GM21423 (cell line): ENCODE results near the gene MTA2.
"Not testable (repeated sequence)": the region's sequence is repeated elsewhere in the genome, so short reads cannot be mapped to it uniquely, and the experiment has no call there.

ENCODE experiments used
- ATAC-seq: cut with Tn5 transposase; IDR thresholded peaks from one replicate; pipeline ENCODE4 v1.9.1; 2021; ENCODE audit warnings: mild to moderate bottlenecking, moderate library complexity; ENCODE audit not compliant: unreplicated experiment

Gene MTA2

DNA sequence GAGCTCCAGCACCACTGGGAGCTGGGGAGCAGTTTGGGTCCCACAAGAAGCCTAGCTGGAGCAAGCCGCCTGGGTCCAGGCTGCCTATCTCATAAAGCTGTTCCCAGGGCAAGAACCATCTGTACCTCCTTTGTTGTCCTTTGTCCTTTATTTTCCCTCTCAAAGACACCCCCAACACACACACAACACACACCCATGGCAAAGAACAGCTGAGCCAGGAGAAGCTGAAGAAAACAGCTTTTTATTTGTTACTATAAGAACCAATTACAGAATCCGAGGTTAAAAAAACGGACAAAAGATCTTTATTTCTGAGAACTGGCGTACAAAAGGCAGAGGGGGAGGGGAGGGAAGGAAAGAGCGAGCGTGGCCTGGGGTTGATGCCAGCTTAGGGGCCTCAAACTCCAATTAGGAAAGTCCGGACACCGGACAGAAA lies 8.7 kb downstream of the MTA2 start:
- ATAC-seq = no peak

DNA sequence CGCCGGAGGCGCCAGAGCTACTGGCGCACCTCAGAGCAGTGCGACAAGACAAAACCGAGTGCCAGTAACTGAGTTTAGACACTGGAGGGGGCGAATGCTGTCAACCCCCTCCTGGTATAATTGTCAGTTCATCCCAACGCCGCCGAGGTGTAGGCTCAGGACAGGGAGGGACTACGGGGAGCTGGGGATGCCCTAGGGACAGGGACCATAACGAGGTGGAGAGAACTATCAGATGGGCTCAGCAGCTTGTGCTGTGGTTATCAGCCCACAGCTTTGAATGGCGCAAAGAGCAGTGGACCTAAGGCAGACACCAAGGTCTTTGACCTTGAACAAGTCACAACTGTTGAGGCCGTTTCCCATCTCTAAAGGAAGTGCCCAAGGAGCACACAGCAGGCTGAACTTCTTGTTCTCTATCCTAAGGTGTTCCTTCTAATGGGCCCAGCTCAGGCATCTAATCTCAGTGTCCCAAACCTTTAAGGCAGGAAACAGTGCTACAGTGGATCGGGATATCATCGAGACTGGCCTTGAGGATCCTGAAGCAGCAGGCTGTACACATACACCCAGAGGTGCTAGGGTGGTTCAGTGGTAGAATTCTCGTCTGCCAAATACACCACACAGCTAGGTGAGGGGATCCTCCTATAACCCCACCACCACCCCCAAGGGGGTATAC lies 9.4 kb downstream of the MTA2 start:
- ATAC-seq = no peak

DNA sequence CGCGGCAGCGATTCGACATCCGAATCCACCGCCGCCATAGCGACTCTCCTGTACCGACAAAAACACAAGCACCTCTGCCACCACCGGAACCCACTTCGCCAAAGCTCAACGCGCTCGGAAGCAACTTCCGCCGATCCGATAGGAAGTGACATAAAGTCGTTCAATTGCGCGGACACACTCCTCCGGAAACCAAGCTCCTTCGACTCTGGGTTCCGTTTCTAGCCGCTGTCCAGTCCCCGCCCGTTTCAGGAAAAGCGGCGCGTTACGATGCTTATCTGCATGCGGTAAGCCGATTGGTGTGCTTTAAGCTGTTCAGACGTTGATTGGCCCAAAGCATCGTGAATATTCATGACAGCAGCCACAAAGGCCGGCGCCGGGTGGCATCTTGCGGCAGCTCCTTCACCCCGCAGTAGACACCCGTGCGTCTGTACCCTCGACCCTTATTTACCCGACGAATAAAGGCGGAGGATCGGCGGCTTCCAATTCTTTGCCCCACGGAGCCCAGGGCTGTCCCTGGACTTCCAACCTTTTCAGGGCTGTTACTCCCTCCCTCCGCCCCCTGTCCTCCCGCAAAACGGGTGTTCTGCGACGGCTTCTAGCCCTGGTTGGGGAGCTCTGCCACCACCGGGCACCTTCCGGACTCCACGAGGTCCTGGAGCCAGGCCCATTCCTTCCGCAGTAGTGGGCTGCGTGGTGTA lies 10.1 kb downstream of the MTA2 start, which contains the start of gene TUT1:
Gene TUT1 (minus strand): TSS at position 76 of the 698 bp plus-strand sequence. CDS start 38 bp downstream, at position 38.
- peak; percentile 88 for ATAC-seq

DNA sequence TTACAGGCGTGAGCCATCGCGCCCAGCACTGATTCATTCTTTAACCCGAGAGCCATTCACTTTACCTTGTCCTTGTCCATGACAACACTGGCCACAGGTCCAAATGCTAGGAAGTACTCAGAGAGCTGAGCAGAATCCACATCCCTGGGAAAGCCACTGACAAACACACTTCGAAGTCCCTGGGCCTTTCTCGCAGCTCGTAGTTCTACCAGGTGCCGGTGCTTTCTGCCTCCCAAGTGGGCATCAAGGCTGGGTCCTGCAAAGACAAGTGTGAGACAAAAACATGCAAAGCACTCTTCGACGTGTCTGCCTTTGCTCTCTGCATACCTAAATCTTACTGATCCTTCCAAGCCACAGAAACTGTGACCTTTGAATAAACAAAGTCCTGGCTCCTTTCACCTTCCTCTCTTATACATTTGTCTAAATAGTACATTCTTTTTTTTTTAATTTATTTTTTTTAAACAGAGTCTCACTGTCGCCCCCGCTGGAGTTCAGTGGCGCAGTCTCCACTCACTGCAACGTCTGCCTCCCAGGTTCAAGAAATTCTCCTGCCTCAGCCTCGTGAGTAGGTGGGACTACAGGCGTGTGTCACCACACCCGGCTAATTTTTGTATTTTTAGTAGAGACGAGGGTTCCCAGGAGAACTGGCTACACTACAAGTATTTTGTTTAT lies 12.6 kb downstream of the MTA2 start:
- ATAC-seq = no peak

DNA sequence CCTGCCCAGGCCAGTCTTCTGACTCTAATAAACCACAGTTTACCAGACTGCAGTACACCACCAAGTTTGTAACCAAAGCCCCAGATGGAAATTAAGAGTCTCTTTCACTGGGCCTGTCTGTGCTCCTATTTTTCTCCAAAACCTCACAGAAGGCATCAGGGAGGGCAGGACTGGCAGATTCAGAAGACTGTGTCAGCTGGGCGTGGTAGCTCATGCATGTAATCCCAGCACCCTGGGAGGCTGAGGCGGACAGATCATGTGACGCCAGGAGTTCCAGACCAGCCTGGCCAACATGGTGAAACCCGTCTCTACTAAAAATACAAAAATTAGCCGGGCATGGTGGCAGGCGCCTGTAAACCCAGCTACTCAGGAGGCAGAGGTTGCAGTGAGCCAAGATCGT lies 16.3 kb downstream of the MTA2 start:
- not testable (repeated sequence) for ATAC-seq

DNA sequence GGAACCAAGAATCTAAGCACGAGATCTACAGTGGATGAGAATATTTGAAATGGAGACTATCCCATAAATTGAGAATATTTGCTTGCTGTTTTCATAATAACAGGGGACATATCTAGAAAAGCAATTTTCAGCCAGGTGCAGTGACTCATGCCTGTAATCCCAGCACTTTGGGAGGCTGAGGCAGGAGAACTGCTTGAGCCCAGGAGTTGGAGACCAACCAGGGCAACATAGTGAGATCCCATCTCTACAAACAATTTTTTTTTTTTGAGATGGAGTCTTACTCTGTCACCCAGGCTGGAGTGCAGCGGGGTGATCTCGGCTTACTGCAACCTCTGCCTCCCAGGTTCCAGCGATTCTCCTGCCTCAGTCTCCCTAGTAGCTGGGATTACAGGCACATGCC lies 19.9 kb downstream of the MTA2 start:
- ATAC-seq = not testable (repeated sequence)

DNA sequence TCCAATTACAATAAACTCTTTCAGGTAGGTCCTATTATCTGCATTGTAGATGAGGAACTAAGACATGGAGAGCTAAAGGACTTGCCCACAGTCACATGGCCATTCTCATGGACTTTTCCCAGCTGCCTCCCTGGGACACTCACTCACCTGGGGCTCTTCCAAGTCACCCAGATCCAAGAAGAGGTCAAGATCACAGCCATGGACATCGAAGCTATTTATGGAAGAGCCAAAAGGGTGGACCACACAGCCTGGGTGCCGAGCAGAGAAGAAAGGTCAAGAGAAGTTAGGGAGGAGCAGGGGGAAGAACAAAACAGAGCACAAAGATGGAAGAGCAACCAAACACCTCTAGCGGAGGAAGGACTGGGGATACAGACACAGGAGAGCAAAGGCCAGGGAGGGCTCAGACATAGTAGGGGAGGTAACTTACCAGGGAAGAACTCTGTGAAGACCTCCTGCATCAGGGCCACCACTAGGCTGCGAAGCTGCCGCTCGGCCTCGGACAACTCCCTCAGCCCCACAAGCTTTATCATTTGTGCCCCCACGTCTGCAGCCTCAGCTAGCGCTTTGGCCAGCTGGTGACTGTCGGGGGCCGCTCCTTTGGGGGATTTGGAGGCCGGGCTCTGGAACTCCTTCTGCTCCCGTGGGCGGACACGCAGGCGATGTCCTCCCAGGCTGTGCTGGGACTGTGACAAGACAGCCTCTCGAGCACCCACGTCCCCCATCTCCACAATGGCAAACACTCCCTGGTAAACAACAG lies 20.5 kb downstream of the MTA2 start:
- ATAC-seq = no peak

DNA sequence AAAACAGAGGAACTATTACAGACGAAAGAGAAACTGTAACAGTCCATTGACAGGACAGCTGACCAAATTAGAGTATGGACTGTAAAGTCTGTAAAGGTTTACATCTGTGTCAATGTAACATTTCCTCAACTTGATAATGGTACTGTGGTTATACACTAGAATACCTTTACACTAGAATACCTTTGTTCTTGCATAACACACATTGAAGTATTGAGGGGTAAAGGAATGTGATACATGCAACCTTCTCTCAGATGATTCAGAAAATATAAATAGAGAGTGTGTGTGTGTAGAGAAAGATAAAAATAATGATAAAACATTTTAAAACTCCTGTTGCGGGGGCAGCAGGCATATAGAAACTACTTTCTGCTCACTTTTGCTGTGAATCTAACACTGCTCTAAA lies 22.4 kb downstream of the MTA2 start:
- no peak for ATAC-seq

GRCh38 chr11:62578541-62578940 lies 23.1 kb downstream of the MTA2 start:
- no peak for ATAC-seq

- no peak for ATAC-seq
Observed at GRCh38 chr11:62577046-62577714, 24.5 kb downstream of the MTA2 start.

GRCh38 chr11:62575837-62576236 lies 25.8 kb downstream of the MTA2 start:
- ATAC-seq = no peak

DNA sequence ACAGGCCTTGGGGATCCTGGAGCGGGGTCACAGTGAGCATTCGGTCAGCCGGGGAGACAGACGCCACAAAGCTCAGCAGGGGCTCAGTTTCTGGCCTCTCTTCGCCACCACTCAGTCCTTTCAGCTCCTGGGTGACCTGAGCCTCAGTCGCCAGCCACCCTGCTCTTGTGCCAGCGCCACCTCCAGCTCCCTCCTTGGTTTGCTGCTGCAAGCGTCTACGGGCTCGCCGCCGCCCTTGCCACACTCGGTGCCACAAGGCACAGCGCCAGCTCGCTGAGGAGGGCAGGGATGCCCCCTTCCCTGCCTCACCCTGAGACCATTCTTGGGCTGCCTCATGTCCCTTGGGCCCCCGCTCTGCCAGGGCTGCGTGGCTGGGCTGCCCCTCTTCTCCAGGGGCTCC lies 26.5 kb downstream of the MTA2 start:
- no peak for ATAC-seq

- no peak for ATAC-seq
Observed at GRCh38 chr11:62574363-62575071, 27.1 kb downstream of the MTA2 start.

GRCh38 chr11:62573592-62574362 lies 27.9 kb downstream of the MTA2 start, which contains the start of gene EEF1G:
EEF1G (minus strand) TSS chr11:62573891; CDS start chr11:62573842, 49 bp downstream.
- peak; percentile 92 for ATAC-seq

- ATAC-seq = no peak
Observed at GRCh38 chr11:62573006-62573591, 28.6 kb downstream of the MTA2 start.

DNA sequence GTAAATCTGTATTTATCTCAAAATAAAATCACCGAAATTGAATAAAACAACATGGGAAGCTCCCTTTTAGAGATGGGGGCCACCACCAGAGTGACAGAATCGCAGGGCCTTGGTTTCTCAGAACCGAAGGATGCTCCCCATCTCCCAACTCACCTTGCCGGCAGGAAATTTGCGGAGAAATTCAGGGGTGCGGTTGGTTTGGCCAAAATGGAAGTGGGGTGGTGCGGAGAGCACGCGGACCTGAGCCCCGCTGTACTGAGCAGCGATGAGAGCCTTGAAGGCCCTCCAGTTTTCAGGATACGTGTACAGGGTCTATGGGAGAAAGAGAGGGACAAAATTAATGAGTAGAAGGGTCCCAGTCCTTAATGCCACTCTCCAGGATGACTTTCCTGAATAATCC lies 29.2 kb downstream of the MTA2 start:
- ATAC-seq = no peak

DNA sequence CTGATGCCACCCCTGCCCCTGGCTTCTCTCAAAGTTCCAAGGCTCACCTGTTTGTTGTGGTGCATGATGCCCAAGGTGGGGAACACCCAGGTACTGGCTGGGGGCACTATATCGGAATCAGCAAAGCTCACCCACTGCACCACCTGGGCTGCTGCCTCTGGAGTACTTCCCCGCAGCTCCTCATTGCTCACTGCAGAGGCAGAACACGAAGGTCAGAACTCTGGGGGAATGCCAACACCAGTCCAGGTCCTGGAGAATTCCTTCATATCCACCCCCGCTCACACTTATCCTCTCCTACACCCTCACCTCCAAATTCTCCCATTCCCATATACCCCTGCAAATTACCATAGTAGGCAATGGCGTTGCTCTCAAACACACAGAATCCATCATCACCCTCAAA lies 30.2 kb downstream of the MTA2 start:
- not testable (repeated sequence) for ATAC-seq

DNA sequence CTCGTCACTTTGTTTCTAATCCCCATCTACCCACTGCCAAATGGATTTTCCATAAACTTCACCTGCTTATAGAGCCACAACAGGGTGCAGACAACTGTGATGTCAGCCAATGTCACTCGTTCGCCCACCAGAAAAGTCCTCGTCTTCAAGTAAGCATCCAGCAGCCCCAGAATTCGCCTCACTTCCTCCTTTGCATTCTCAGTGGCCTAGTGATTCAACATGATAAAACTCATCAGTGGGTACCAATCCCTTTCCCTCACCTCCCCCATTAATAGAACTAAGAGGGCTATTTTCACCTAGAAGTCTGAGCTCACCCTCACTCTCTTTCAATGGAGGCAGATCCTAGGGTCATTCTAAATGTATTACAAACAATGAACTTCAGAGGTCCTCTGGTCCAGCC lies 30.8 kb downstream of the MTA2 start:
- ATAC-seq = not testable (repeated sequence)

DNA sequence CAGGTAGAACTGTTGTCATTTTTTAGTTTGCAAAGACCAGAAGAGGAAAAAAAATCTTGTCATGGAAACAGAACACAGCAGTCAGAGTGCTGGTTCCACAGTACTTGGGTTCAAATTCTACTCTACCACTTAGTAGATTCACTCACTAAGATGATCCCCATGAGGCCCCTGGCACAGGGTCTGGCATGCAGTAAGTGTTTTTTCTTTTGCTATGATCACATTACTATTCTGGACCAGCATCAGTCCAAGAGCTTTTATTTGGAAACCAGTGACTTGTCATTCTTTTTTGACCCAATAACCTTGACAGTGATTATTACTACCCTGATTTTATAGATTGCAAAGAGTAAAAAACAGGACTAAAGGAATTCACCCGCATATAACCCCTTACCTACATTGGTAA lies 32.1 kb downstream of the MTA2 start:
- ATAC-seq = no peak
